Uterus (tissue), 4 donors: ENCODE results near the gene SPOCD1. TPM values are rescaled to one million over a fixed set of nuclear protein-coding genes. Genes with fewer than 3 reads are reported as not detected.

ENCODE experiments used
- DNase-seq, 2 donors: peaks; one replicate each; pipeline ENCODE4 v3.0.0-alpha.2; 2019 to 2020
- H3K27ac ChIP-seq, 2 donors: fragments of 200-600 bp; sonication (generic); 1 replicate in 1 of 2; 2 replicates in 1 of 2; pipeline ENCODE4 v1.5.1; 2016 to 2018
- H3K27me3 ChIP-seq, 2 donors: fragments of 200-600 bp; sonication (generic); one replicate each; pipeline ENCODE4 v1.5.1; 2018 to 2019; ENCODE audit warnings: control low read depth in 1 of 2
- H3K36me3 ChIP-seq, 2 donors: fragments of 200-600 bp; sonication (generic); one replicate each; pipeline ENCODE4 v1.5.1; 2019; ENCODE audit warnings: control low read depth in 1 of 2
- H3K4me1 ChIP-seq, 2 donors: fragments of 200-600 bp; sonication (generic); one replicate each; pipeline ENCODE4 v1.5.1; 2018 to 2019; ENCODE audit warnings: control low read depth in 1 of 2
- H3K4me3 ChIP-seq, 2 donors: fragments of 200-600 bp; sonication (generic); 1 replicate in 1 of 2; 2 replicates in 1 of 2; pipeline ENCODE4 v1.5.1; 2018 to 2019; ENCODE audit warnings: mild to moderate bottlenecking in 1 of 2
- H3K9me3 ChIP-seq, 2 donors: fragments of 200-600 bp; sonication (generic); one replicate each; pipeline ENCODE4 v1.5.1; 2019; ENCODE audit warnings: control low read depth in 1 of 2
- POLR2A ChIP-seq, 2 donors: fragments of 450-650 bp; IDR thresholded peaks; one replicate each; pipeline ENCODE4 v1.6.1; 2016; ENCODE audit warnings: antibody characterized with exemption in 2 of 2, mild to moderate bottlenecking in 1 of 2, moderate library complexity in 1 of 2
- intact Hi-C: fragments of 100-400 bp; cut with DNase I; formaldehyde crosslinking; loops from one replicate; pipeline ENCODE4 v1.15.1; 2023; ENCODE audit warnings: low total_unique reads
- total RNA-seq, 4 donors: library from RNA; depleted of rRNA in 3 of 4; stranded (reverse); fragments of >200 nt in 3 of 4; gene quantifications; one replicate each; pipeline versions ENCODE4 v1.1.0 to v1.2.4, GENCODE V29; 2014 to 2023
- TF ChIP-seq, protein P1 (sequence below), 4 experiments: fragments of 200-600 bp in 2 of 4; fragments of 450-650 bp in 2 of 4; sonication (generic) in 2 of 4; IDR thresholded peaks; one replicate each; pipeline ENCODE4 v1.5.1; 2016 to 2019; ENCODE audit warnings: antibody characterized with exemption in 4 of 4, mild to moderate bottlenecking in 2 of 4, moderate library complexity in 1 of 4
- donor health status: DM: yes; HTN: yes; CAD: no.

The SPOCD1 gene
- total RNA-seq, 4 donors from 2014 or later: 1.2 to 1.5 TPM; not detected in 2

DNA sequence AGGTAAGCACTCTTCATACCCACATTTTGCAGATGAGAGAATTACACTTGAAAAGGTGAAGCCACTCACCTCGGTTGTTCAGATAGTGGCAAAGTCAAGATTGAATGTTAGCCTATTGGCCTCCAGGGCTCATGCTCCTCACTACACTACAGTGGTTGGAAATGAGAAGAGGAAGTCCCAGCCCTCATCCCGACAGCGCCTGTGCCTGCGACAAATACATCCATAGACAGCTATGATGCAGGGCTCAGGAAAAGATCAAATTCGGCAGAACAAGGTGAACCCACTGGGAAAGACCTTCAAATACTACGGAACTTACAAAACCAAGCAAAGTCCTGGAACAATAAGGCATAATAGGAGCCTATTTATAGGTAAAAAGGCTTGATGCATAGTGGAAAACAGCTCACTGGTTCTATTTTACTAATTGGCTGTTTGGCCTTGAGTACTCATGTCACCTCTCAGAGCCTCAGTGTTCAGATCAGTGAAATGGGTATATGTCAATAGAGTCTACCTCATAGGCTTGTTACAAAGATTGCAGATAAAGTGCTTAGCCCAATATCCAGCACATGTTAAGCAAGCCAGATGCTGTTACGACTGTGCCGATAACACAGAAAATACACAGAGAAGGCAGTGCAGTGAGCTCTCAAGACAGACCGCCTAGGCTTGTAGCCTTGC, 3.5 kb downstream of the SPOCD1 start:
- no peak overlapping the region for H3K4me3 ChIP-seq
- no peaks in the 10 kb centered on the region for H3K4me1 ChIP-seq
- H3K9me3 ChIP-seq: no peaks in the 10 kb centered on the region
- no peak for TF ChIP-seq POLR2A (IDR thresholded peaks at IDR 0.05)
- TF ChIP-seq, protein P1, sequence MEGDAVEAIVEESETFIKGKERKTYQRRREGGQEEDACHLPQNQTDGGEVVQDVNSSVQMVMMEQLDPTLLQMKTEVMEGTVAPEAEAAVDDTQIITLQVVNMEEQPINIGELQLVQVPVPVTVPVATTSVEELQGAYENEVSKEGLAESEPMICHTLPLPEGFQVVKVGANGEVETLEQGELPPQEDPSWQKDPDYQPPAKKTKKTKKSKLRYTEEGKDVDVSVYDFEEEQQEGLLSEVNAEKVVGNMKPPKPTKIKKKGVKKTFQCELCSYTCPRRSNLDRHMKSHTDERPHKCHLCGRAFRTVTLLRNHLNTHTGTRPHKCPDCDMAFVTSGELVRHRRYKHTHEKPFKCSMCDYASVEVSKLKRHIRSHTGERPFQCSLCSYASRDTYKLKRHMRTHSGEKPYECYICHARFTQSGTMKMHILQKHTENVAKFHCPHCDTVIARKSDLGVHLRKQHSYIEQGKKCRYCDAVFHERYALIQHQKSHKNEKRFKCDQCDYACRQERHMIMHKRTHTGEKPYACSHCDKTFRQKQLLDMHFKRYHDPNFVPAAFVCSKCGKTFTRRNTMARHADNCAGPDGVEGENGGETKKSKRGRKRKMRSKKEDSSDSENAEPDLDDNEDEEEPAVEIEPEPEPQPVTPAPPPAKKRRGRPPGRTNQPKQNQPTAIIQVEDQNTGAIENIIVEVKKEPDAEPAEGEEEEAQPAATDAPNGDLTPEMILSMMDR (IDR thresholded peaks at IDR 0.05): no peak
- H3K27ac ChIP-seq: no peak overlapping the region
- no peaks in the 10 kb centered on the region for H3K27me3 ChIP-seq
- intact Hi-C loops: no loop called here
- no peak for DNase-seq
- no peaks in the 10 kb centered on the region for H3K36me3 ChIP-seq

DNA sequence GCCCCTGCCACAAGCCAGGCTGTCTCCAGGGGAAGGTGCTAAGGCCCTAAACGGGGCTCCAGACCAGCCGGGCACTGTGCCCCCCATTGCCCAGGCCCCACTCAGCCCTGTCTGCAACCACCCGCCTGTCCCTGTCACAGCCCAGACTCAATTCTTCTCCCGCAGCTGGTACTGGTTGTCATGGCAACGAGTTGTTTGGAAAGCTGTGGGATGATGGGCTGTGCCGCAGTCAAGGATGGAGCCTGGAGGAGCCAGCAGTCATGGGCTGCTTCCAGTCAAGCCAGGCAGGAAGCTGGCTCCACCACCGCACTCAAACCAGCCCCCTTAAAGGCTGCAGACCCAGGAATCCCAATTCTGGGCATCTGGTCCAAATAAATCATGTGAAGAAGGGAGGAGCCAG, 4.2 kb downstream of the SPOCD1 start:
- H3K27me3 ChIP-seq: no peaks in the 10 kb centered on the region
- H3K9me3 ChIP-seq: no peaks in the 10 kb centered on the region
- no peaks in the 10 kb centered on the region for H3K36me3 ChIP-seq
- DNase-seq: no peak
- TF ChIP-seq, protein P1 (IDR thresholded peaks at IDR 0.05): no peak
- TF ChIP-seq POLR2A (IDR thresholded peaks at IDR 0.05): no peak
- intact Hi-C loops: no loop called here
- H3K4me3 ChIP-seq: no peak overlapping the region
- H3K4me1 ChIP-seq: no peaks in the 10 kb centered on the region
- no peak overlapping the region for H3K27ac ChIP-seq

DNA sequence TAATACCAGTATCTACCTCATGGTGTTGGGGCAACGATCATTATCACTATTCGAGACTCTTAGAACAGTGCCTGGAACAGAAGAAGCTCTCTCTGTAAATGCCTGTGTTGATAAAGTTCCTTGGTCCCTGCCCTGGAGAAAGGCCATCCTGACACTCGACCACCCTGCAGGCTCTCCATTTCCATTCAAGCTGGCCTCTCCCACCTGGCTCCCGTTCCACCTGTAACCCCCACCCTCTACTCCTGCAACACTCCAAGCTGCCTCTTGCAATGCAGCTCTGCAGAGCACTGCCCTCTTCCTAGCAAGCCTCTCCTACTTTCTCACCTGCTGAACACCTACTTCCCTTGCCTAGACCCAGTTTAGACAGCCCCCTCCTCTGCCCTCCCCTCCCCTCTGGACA, 6.1 kb downstream of the SPOCD1 start:
- Histone ChIP-seq H3K27ac (no peak overlapping the region), H3K9me3 (no peaks in the 10 kb centered on the region), H3K36me3 (no peaks in the 10 kb centered on the region), H3K4me1 (no peaks in the 10 kb centered on the region), H3K27me3 (no peaks in the 10 kb centered on the region), H3K4me3 (no peak overlapping the region)
- no peak for DNase-seq
- intact Hi-C loops: no loop called here
- no peak for TF ChIP-seq POLR2A (IDR thresholded peaks at IDR 0.05)
- TF ChIP-seq, protein P1 (IDR thresholded peaks at IDR 0.05): no peak

DNA sequence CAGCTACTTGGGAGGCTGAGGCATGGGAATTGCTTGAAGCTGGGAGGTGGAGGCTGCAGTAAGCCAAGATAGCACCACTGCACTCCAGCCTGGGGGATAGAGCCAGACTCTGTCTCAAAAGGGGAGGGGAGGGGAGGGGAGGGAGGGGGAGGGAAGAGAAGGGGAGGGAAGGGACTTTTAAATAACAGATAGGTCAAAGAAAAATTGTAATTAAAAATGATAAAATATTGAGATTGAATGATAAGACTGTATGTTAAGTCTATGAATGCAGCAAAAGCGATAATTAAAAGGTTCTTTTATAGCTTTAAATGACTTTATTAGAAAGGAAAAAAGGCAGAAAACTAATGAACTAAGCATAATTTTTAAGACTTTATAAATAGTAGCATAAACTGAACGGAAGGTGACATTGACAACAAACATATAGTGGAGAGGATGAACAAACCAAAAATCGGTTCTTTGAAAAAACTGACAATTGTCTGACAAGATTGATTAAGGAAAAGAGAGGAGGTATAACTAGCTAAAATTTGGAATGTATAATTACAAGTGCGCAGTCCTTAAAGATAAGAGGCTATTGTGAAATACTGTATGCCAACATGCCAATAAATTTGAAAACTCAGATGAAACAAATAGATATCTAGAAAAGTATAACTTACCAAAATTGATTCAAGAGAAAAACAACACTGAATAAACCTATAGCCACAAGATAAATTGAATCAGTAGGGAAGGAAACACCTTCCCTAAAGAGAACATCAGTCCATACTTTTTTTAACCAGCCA, 8.4 kb downstream of the SPOCD1 start:
- no peak for TF ChIP-seq POLR2A (IDR thresholded peaks at IDR 0.05)
- TF ChIP-seq, protein P1 (IDR thresholded peaks at IDR 0.05): no peak
- Histone ChIP-seq H3K4me3 (no peak overlapping the region), H3K27ac (no peak overlapping the region), H3K36me3 (no peaks in the 10 kb centered on the region), H3K4me1 (no peaks in the 10 kb centered on the region), H3K27me3 (no peaks in the 10 kb centered on the region), H3K9me3 (no peaks in the 10 kb centered on the region)
- no peak for DNase-seq
- intact Hi-C loops: no loop called here

DNA sequence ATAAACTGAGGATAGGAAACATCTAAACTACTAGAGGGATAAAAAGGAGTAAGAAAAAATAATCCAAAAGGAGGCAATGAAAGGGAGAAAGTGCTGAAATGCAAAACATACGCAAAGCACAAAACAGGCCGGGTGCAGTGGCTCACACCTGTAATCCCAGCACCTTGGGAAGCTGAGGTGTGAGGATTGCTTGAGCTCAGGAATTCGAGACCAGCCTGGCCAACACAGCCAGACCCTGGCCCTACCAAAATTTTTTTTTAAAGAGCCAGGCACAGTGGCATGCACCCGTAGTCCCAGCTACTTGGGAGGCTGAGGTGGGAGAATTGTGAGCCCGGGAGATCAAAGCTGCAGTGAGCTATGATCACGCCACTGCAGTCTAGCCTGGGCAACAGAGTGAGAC, 10.5 kb downstream of the SPOCD1 start:
- no peak for DNase-seq
- no peak for TF ChIP-seq POLR2A (IDR thresholded peaks at IDR 0.05)
- TF ChIP-seq, protein P1 (IDR thresholded peaks at IDR 0.05): no peak
- intact Hi-C loops: no loop called here

More for the DNA sequence above, 10.5 kb downstream of the SPOCD1 start:
- Histone ChIP-seq H3K36me3 (no peaks in the 10 kb centered on the region), H3K27ac (no peak overlapping the region), H3K27me3 (no peaks in the 10 kb centered on the region), H3K4me1 (no peaks in the 10 kb centered on the region), H3K9me3 (no peaks in the 10 kb centered on the region), H3K4me3 (no peak overlapping the region)
